GM19455 (cell line): ENCODE measurements around the gene SPTBN4.
"Not testable (repeated sequence)": the region's sequence is repeated elsewhere in the genome, so short reads cannot be mapped to it uniquely, and the experiment has no call there.

Source experiments
- ATAC-seq: cut with Tn5 transposase; IDR thresholded peaks from one replicate; pipeline ENCODE4 v1.9.1; 2021; ENCODE audit not compliant: unreplicated experiment

Gene SPTBN4

DNA sequence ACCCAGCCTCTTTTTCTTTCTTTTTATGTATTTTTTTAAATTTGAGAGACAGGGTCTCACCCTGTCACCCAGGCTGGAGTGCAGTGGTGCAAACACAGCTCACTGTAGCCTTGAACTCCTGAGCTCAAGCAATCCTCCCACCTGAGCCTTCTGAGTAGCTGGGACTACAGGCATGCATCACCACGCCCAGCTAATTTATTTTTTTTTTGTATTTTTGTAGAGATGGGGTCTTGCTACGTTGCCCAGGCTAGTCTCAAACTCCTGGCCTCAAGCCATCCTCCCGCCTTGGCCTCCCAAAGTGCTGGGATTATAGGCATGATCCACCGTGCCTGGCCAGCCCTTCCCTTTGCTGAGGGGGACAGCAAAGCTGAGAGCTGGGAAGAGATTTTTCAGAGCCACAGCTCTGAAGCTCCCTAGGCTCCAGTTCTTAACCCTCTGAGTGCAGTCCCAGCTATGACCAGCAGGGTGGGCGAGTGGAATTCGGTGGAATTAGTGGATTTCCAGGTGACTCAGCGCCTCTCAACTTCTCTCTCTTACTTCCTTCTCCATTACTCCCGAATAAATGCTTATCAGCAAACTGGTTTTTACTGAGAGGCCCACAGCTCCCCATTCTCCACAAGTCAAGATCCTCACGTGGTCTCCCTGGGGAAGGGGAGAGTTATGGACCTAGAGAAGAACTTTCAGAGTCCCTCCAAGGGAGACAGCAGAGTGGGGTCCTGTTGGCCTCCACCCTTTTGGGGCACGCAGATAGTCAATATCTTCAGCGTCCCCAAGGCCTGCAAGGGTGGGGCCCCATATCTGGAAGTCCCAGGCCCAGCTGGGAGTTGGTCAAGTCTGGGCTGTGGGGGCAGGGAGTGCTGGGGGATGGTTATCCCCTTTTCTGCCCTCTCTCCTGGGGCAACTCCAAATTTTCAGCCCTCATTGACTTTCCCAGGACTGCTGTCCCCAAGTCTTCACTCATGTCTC, 2.5 kb upstream of the SPTBN4 start:
- no peak for ATAC-seq

DNA sequence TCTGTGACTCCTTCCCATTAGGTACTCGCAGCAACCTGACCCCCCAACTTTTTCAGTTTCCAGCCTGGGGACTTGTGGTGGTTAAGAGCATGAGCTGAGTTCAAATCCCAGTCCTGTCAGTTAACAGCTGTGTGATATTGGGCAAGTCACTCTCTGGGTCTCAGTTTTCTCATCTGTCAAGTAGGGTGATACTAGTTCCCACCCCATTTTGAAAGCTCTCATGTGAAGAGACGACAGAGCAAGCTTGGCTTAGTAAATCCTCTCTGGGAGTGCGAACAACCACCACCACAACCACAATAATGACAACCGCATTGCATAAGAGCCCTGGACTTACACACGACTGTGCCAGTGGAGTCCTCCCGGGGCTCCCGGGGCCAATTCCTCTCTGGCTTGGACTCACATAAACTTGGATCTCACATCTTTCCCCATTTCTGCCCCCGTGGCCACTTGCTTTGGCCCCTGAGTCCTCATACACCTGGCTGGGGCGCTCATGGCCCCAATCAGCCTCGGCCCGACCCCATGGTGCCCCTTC, 1.7 kb upstream of the SPTBN4 start:
- ATAC-seq, result no peak

DNA sequence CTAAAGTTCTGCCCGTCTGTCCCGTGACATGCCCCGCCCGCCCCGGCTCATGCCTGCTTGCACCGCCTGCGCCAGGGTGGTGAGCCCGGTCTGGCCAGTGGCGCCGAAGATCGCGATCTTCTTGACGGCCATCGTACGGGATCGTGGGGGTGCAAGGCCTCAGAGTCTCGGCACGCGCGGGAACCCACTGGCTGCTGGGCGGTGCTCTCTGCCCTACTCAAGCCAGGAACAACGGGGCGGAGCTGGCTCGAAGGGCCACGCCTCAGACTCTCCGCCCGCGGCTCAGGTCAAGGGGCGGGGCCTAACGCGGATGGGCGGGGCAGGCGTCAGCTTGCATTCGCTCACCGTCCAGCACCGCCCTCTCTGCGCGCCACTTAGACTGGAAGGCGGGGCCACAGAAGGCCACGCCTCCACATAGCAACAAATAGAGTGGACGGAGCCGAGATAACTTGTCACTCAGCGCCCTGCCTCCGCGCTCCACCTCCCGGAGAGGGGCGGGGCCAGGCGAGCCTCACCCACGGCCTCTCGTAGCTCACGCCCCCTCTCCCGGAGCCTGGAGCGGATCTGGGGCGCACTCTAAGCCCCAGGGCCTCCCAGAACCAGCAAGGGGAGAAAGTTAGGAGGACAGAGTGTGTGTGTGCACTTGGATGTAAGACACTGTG, 1.1 kb upstream of the SPTBN4 start, which contains the start of gene BLVRB:
TSS of gene BLVRB (minus strand) at position 189 of the 662 bp plus-strand sequence. CDS start at position 132, 57 bp downstream.
- ATAC-seq, result peak; percentile 84

DNA sequence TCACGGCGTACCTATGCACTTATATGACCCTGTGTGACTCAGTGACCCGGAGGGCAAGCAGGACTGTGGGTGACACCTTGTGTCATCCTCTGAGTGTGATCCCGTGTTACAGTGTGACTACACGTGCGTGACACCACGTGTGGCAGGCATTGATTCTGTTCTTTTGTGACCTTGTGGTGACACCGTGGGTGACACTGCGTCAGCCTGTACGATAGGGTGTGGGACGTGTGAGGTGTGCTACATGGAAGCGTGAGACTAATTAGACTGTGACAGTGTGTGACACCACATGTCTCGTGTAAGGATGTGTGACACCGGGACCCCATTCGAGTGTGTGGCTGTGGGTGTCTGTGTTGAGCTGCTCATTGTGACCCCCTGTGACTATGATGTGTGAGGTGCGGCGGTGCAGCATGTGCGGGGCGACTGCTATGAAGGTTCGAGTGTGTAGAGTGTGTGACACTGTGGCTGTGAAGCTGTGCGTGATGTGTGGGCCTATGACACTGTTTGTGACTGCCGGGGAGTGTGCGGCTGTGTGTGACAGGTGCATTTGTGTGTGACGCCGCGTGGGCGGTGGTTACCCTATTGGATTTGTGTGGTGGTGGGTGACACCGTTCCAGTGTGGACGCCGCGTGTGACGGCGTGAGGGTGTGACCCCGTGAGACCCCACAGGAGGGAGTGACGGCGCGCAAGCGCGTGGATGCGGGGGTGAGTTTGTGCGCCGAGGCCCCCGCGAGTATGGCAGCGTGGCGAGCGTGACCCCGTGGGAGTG, 399 bp upstream of the SPTBN4 start:
- peak; percentile 26 for ATAC-seq

DNA sequence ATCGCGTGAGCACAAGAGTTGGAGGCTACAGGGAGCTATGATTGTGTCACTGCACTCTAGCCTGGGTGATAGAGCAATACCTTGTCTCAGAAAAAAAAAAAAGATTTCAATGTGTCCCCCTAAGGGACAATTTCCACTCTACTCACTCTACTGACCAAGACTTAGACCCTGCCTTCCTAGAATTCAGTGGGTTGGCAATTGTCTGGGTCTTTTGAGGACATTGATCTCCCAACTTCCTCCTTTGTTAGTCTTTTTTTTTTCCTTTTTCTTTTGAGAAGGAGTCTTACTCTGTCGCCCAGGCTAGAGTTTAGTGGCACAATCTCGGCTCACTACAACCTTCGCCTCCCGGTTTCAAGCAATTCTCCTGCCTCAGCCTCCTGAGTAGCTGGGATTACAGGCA, 2.2 kb downstream of the SPTBN4 start:
- ATAC-seq, result no peak

DNA sequence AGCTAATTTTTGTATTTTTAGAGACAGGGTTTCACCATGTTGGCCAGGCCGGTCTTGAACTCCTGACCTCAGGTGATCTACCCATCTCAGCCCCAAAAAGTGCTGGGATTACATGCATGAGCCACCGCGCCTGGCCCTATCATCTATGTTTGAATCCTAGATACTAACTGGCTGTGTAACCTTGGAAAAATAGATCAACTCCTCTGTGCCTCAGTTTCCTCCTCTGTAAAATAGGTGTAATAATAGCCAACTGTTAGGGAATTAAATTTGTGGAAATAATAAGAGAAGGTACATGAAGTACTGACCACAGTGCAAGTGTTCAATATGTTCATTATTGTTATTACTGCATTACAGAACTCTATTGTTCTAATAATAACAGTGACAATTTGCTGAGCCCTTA, 4.3 kb downstream of the SPTBN4 start:
- no peak for ATAC-seq

DNA sequence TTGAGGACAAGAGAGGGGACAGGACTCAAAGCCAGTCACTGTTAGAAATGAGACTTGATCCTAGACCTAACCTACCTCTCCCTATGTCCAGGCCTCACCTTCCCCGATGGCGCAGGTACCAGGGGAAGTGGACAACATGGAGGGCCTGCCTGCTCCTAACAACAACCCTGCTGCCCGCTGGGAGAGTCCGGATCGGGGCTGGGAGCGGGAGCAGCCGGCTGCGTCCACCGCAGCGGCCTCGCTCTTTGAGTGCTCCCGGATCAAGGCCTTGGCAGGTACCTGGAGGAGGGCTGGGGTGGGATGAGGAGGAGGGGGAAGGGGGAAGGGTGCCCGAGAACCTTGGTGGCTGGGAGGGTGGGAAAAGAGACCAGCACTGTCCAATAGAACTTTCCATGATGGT, 5.7 kb downstream of the SPTBN4 start:
- no peak for ATAC-seq

DNA sequence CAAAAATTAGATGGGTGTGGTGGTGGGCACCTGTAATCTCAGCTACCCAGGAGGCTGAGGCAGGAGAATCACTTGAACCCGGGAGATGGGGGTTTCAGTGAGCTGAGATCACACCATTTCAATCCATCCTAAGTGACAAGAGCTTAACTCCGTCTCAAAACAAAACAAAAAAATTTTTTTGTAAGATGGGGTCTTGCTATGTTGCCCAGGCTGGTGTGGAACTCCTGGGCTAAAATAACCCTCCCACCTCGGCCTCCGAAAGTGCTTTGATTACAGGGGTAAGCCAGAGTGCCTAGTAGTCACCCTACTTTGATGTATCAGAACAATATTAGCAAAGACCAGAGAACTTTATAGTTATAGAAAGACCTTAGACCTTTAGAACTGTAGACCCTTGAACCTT, 7.9 kb downstream of the SPTBN4 start:
- ATAC-seq, result no peak

DNA sequence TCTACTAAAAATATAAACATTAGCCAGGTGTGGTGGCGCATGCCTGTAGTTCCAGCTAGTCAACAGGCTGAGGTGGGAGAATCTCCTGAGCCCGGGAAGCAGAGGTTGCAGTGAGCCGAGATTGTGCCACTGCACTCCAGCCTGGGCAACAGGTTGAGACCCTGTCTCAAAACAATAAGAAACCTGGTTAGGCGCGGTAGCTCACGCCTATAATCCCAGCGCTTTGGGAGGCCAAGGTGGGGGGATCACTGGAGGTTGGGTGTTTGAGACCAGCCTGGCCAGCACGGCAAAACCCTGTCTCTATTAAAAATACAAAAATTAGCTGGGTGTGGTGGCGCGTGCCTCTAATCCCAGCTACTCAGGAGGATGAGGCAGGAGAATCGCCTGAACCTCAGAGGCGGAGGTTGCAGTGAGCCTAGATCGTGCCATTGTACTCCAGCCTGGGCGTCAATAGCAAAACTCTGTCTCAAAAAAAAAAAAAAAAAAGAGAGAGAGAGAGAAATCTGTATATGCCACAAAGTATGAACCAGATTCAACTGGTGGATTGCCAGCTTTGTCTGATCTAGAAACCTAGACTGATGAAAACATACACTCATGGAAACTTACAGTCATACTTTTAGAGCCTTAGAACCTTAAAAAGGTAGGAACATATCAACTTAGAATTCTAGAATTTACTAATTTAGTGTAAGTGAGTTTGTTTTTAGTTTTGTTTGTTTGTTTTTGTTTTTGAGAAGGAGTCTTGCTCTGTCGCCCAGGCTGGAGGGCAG, 9.3 kb downstream of the SPTBN4 start:
- ATAC-seq, result not testable (repeated sequence)

DNA sequence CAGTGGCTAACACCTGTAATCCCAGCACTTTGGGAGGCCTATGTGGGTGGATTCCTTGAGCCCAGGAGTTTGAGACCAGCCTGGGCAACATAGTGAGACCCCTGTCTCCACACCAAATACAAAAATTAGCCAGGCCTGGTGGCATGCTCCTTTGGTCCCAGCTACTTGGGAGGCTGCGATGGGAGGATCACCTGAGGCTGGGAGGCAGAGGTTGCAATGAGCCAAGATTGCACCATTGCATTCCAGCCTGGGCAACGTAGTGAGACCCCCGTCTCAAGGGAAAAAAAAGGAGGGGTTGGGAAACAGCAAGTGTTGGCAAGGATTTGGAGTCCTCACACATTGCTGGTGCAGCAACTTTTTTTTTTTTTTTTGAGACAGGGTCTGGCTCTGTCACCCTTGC, 19.2 kb downstream of the SPTBN4 start:
- no peak for ATAC-seq

DNA sequence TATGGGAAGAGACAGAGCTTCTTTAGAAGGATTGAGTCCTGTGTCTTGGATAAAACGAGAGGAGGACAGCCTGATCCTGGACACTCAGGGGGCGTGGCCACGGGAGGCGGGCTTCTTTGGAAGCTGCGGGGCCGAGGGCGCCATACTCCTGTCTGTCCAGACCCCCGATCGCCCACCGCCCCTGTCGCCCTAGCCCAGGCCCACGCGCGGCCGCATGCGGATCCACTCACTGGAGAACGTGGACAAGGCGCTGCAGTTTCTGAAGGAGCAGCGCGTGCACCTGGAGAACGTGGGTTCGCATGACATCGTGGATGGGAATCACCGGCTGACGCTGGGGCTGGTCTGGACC, 23.1 kb downstream of the SPTBN4 start:
- ATAC-seq, result no peak

DNA sequence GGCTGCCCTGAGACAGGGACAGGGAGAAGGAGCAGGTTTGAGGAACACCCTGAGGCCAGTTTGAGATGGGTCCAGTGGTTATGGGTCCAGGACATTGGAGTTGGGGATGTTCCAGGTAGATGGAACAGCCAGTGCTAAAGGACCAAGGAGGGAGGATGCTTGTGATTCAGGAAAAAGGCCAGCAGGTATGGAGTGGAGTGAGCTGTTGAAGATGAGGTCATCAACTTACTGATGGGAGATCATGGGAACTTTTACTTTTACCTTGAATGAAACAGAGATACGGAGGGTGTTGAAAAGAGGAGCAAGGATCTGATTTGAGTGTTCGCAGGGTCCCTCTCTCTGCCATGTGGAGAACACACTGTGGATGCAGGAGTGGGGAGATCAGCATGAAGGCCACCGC, 25.5 kb downstream of the SPTBN4 start:
- no peak for ATAC-seq

DNA sequence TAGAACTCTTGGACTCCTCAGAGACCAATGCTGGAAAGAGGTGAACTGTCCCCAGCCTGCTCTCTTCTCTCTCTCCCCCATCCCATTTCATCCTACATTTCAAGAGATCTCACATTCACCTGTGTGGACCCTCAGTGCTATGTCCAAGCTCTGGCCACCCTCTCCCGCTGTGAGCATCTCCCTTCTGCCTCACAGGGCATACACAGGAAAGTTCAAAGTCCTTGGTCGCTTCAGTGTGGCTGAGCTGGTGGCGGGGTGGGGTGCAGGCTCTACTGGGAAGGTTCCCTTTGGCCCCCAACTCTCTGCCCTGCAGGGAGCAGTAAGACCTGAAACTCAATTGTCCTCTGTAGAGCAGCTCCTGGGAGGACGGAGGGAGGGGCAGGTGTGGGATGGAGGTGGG, 27.0 kb downstream of the SPTBN4 start:
- ATAC-seq, result no peak

DNA sequence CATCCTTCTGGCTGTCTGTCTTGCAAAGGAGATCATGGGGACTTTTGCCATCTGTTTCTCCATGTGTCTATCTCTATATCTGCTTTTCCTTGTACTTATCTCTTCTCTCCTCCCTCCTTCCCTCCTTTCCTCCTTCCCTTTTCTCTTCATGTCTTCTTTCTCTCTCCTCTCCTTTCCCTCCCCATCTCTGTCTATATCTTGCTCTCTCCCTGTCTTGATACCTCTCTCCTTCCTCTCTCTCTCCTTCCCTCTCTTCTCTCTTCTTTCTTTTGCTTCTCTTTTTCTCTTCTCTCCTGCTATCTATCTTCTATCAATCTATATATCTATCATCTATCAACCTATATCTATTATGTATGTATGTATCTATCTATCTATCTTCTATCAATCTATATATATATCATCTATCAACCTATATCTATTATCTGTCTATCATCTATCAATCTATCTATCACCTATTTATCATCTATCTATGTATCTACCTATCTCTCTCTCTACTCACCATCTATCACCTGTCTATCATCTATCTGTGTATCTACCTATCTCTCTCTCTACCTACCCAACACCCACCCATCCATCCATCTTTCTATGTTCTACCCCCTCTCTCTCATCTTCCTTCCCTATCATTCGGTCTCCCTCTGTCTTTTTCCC, 27.5 kb downstream of the SPTBN4 start:
- ATAC-seq, result no peak

DNA sequence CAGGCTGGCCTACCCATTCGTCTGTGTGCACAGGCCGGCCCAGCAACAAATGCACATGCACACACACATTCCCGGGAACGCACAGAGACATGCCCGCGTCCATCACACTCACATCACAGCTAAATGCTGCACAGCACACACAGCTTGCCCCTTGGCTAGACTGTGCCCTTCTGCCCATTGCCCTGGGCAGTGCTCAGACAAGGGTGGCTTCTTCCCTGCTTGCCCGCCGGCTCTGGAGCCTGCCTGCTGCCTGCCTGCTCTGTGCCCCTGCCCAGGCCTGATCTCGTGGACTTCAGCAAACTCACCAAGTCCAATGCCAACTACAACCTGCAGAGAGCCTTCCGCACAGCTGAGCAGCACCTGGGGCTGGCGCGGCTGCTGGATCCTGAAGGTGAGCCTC, 30.4 kb downstream of the SPTBN4 start:
- no peak for ATAC-seq

DNA sequence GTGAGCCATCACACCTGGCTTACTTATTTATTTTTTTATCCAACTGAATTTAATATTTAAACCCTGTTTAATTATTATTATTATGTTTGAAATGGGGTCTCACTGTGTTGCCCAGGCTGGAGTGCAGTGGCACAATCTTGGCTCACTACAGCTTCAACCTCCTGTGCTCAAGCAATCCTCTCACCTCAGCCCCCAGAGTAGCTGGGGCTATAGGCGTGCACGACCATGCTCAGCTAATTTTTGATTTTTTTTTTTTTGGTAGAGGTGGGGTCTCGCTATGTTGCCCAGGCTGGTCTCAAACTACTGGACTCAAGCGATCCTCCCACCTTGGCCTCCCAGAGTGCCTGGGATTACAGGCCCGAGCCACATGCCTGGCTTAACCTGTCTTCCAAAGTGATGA, 32.5 kb downstream of the SPTBN4 start:
- ATAC-seq, result no peak

DNA sequence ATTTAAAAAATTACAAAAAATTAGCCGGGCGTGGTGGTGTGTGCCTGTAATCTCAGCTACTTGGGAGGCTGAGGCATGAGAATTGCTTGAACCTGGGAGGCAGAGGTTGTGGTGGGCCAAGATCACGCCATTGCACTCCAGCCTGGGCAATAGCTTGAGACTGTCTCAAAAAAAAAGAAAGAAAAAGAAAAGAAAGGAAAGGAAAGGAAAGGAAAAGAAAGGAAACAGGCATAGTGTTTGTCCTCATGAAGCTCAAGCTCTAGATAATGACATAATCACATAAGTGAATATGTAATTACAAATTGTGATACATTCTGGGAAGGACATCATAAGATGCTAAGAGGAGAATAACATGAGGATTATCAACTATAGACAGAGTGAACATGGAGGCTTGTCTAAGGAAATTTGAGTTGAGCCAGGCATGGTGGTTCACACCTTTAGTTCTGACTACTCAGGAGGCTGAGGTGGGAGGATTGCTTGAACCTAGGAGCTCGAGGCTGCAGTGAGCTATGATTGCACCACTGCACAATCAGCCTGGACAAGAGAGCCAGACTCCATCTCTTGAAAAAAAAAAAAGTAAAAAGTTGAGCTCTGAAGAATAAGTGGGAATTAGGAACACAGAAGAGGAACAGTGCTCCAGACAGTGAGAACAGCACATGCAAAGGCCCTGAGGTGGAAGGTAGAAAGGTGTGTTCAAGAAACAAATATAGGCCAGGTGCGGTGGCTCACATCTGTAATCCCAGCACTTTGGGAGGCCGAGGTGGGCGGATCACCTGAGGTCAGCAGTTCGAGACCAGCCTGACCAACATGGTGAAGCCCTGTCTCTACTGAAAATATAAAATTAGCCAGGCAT, 34.1 kb downstream of the SPTBN4 start:
- not testable (repeated sequence) for ATAC-seq

DNA sequence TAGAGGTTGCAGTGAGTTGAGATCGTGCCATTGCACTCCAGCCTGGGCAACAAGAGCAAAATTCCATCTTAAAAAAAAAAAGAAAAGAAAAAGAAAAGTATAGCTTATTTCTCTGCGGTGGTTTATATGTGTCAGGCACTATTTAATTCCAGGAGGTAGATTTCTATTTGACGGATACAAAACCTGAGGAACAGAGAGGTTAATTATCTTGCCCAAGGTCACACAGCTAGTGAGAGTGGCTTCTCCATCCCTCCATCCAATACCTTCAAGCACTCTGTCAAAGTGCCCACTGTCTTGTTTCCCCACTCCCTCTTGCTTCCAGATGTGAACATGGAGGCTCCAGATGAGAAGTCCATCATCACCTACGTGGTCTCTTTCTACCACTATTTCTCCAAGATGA, 34.8 kb downstream of the SPTBN4 start:
- ATAC-seq, result no peak

DNA sequence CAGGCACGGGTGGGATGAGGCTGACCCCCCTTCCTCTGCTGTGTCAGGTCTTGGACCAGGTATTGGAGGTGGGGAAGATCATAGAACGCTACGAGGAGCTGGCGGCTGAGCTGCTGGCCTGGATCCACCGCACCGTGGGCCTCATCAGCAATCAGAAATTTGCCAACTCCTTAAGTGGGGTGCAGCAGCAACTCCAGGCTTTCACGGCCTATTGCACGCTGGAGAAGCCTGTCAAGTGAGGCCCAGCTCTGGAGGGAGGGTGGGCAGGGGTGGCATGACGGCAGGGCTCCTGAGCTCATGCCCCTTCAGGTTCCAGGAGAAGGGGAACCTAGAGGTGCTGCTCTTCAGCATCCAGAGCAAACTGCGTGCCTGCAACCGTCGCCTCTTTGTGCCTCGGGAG, 35.3 kb downstream of the SPTBN4 start:
- no peak for ATAC-seq
